ENCODE measurements around the gene SSR4.

The SSR4 gene

GRCh38 chrX:153766871-153767673 is 27.4 kb upstream of the SSR4 start:
- no peak for TF ChIP-seq CTCF (IDR thresholded peaks at IDR 0.05; ENCODE audit: low read depth, low read length)
- DNase-seq (ENCODE audit: extremely low read depth, low read depth), result no peak

GRCh38 chrX:153767674-153768055 is 26.8 kb upstream of the SSR4 start:
- no peak for DNase-seq (ENCODE audit: extremely low read depth, low read depth)

GRCh38 chrX:153768311-153769157 is 25.9 kb upstream of the SSR4 start:
- no peak for TF ChIP-seq CTCF (IDR thresholded peaks at IDR 0.05; ENCODE audit: low read depth, low read length)
- DNase-seq (ENCODE audit: extremely low read depth, low read depth), result no peak

More at GRCh38 chrX:153767674-153768055, 26.8 kb upstream of the SSR4 start:
- TF ChIP-seq CTCF (IDR thresholded peaks at IDR 0.05; ENCODE audit: low read depth, low read length), result no peak

GRCh38 chrX:153769158-153769864 is 25.2 kb upstream of the SSR4 start:
- TF ChIP-seq CTCF (IDR thresholded peaks at IDR 0.05; ENCODE audit: low read depth, low read length), result no peak
- DNase-seq (ENCODE audit: extremely low read depth, low read depth), result no peak

- TF ChIP-seq CTCF (IDR thresholded peaks at IDR 0.05; ENCODE audit: low read depth, low read length), result no peak
- no peak for DNase-seq (ENCODE audit: extremely low read depth, low read depth)
These were observed 24.4 kb upstream of the SSR4 start for GRCh38 chrX:153769865-153770600.

GRCh38 chrX:153770601-153771414 is 23.7 kb upstream of the SSR4 start:
- no peak for TF ChIP-seq CTCF (IDR thresholded peaks at IDR 0.05; ENCODE audit: low read depth, low read length)
- no peak for DNase-seq (ENCODE audit: extremely low read depth, low read depth)

Measured in AG09319 (cell line).